ENCODE results near the gene PSMA3.

The PSMA3 gene

GRCh38 chr14:58301416-58301815, 56.8 kb downstream of the PSMA3 start:
- no peak for DNase-seq

GRCh38 chr14:58305730-58306129, 61.1 kb downstream of the PSMA3 start:
- DNase-seq: no peak

- DNase-seq: no peak
Observed at GRCh38 chr14:58307597-58308316, 63.1 kb downstream of the PSMA3 start.

- no peak for DNase-seq
Observed at GRCh38 chr14:58309086-58309485, 64.4 kb downstream of the PSMA3 start.

- DNase-seq: no peak
Observed at GRCh38 chr14:58313699-58314098, 69.1 kb downstream of the PSMA3 start.

GRCh38 chr14:58315606-58316005, 71.0 kb downstream of the PSMA3 start:
- DNase-seq: no peak
